HCT116 (cell line): ENCODE data around the gene TMEM271. TPM values are rescaled to one million over a fixed set of nuclear protein-coding genes. Genes with fewer than 3 reads are reported as not detected.

Source experiments
- ATAC-seq: fragments of 200-7000 bp; cut with Tn5 transposase; 2 replicates; pipeline ENCODE4 v1.9.1; 2020; ENCODE audit warnings: mild to moderate bottlenecking, moderate library complexity
- BruUV-seq: library from RNA; stranded (reverse); fragments of 400-500 nt; replicated peaks from 2 replicates; lab custom pipeline; 2021; lab: Mats Ljungman, UMichigan
- CTCF ChIA-PET: fragments of 300-600 bp; sonication (Branson Sonifier 250); formaldehyde crosslinking; loops from one replicate; lab custom pipeline; 2021; ENCODE audit warnings: antibody characterized with exemption; lab: Charles Lee
- POLR2A ChIA-PET: fragments of 300-600, 350-600 bp; sonication (Branson Sonifier 250); formaldehyde crosslinking; loops from one replicate; lab custom pipeline; 2021; ENCODE audit warnings: antibody characterized with exemption; lab: Charles Lee
- RAD21 ChIA-PET, 2 experiments: fragments of 300-600 bp; sonication (Branson Sonifier 250); formaldehyde crosslinking; loops; one replicate each; lab custom pipeline; 2023; ENCODE audit warnings: low total read pairs in 2 of 2; ENCODE audit not compliant: uncharacterized antibody in 2 of 2, unreplicated experiment in 2 of 2, low non-redundant PET in 1 of 2; lab: Charles Lee
- DNase-seq: peaks from one replicate; pipeline ENCODE4 v3.0.0-alpha.2; 2010; ENCODE audit warnings: low read depth, low spot score
- H2AFZ ChIP-seq: fragments of 200-600 bp; shearing (Covaris generic), sonication (generic); 2 replicates; pipeline ENCODE4 v1.6.1; 2017; ENCODE audit warnings: low read depth, mixed run types, mixed read lengths, antibody characterized with exemption, low read length; ENCODE audit not compliant: poor library complexity, severe bottlenecking
- H3K27ac ChIP-seq: 2 replicates; pipeline ENCODE4 v1.5.1; 2012; ENCODE audit warnings: low read depth, low read length
- H3K27me3 ChIP-seq: fragments of 200-600 bp; sonication (generic); 2 replicates; pipeline ENCODE4 v1.6.1; 2016; ENCODE audit warnings: mixed run types, low read length, mixed read lengths; ENCODE audit not compliant: insufficient read depth
- H3K36me3 ChIP-seq, 2 experiments: fragments of 200-500 bp in 1 of 2; fragments of 200-600 bp in 1 of 2; sonication (Bioruptor generic) in 1 of 2; sonication (generic) in 1 of 2; 2 replicates each; pipeline versions ENCODE4 v1.5.1 to v1.6.1; 2014 to 2016; ENCODE audit warnings: low read length in 2 of 2, inconsistent platforms in 1 of 2, mixed read lengths in 1 of 2, mixed run types in 1 of 2; ENCODE audit not compliant: insufficient read depth in 2 of 2, control insufficient read depth in 1 of 2
- H3K4me1 ChIP-seq, 2 experiments: fragments of 200-600 bp in 1 of 2; sonication (generic) in 1 of 2; 2 replicates each; pipeline versions ENCODE4 v1.5.1 to v1.6.1; 2012 to 2017; ENCODE audit warnings: low read length in 2 of 2, inconsistent platforms in 1 of 2, mild to moderate bottlenecking in 1 of 2, mixed read lengths in 1 of 2, mixed run types in 1 of 2, moderate library complexity in 1 of 2; ENCODE audit not compliant: insufficient read depth in 2 of 2, control insufficient read depth in 1 of 2
- H3K4me2 ChIP-seq: fragments of 200-600 bp; sonication (generic); 2 replicates; pipeline ENCODE4 v1.6.1; 2017; ENCODE audit warnings: mixed run types, low read length, mixed read lengths
- H3K4me3 ChIP-seq, 2 experiments: fragments of 200-600 bp in 1 of 2; sonication (generic) in 1 of 2; replicated peaks in 1 of 2; 2 replicates each; pipeline ENCODE4 v1.5.1; 2011 to 2016; ENCODE audit warnings: low read length in 2 of 2, control low read depth in 1 of 2, low read depth in 1 of 2, mild to moderate bottlenecking in 1 of 2, mixed read lengths in 1 of 2, mixed run types in 1 of 2
- H3K79me2 ChIP-seq: fragments of 200-600 bp; sonication (generic); 2 replicates; pipeline ENCODE4 v1.6.1; 2017; ENCODE audit warnings: mild to moderate bottlenecking, mixed run types, low read length, moderate library complexity, mixed read lengths; ENCODE audit not compliant: insufficient read depth
- H3K9ac ChIP-seq: fragments of 200-600 bp; sonication (generic); 2 replicates; pipeline ENCODE4 v1.6.1; 2016; ENCODE audit warnings: low read length, mixed read lengths
- H3K9me2 ChIP-seq: fragments of 200-600 bp; sonication (generic), shearing (Covaris generic); 2 replicates; pipeline ENCODE4 v1.6.1; 2017; ENCODE audit warnings: mixed run types, mild to moderate bottlenecking, moderate library complexity; ENCODE audit not compliant: insufficient read depth
- H3K9me3 ChIP-seq, 2 experiments: fragments of 200-500 bp in 1 of 2; fragments of 200-600 bp in 1 of 2; sonication (Bioruptor generic) in 1 of 2; sonication (generic) in 1 of 2; 2 replicates each; pipeline ENCODE4 v1.6.1; 2014 to 2017; ENCODE audit warnings: low read length in 2 of 2, mixed read lengths in 2 of 2, inconsistent platforms in 1 of 2, low read depth in 1 of 2, mild to moderate bottlenecking in 1 of 2, mixed run types in 1 of 2, moderate library complexity in 1 of 2; ENCODE audit not compliant: control insufficient read depth in 1 of 2, insufficient read depth in 1 of 2
- H4K20me1 ChIP-seq: fragments of 200-600 bp; sonication (generic), shearing (Covaris generic); 2 replicates; pipeline ENCODE4 v1.6.1; 2017; ENCODE audit warnings: mixed run types, mild to moderate bottlenecking, moderate library complexity; ENCODE audit not compliant: insufficient read depth
- ATF3 ChIP-seq: IDR thresholded peaks from 2 replicates; pipeline ENCODE4 v1.6.1; 2012
- CBX3 ChIP-seq: IDR thresholded peaks from 2 replicates; pipeline ENCODE4 v1.6.1; 2012; ENCODE audit warnings: low read depth
- CEBPB ChIP-seq: IDR thresholded peaks from 2 replicates; pipeline ENCODE4 v1.6.1; 2012; ENCODE audit warnings: low read depth
- ELF1 ChIP-seq: IDR thresholded peaks from 2 replicates; pipeline ENCODE4 v1.6.1; 2012; ENCODE audit warnings: low read depth, borderline replicate concordance
- EZH2 ChIP-seq: fragments of 200-600 bp; sonication (generic); IDR thresholded peaks from 2 replicates; pipeline ENCODE4 v1.6.1; 2017; ENCODE audit warnings: antibody characterized with exemption, mixed run types
- FOSL1 ChIP-seq: IDR thresholded peaks from 2 replicates; pipeline ENCODE4 v1.6.1; 2012; ENCODE audit warnings: low read depth
- JUND ChIP-seq: IDR thresholded peaks from 2 replicates; pipeline ENCODE4 v1.6.1; 2012
- MAX ChIP-seq: IDR thresholded peaks from 2 replicates; pipeline ENCODE4 v1.6.1; 2012
- POLR2A ChIP-seq: IDR thresholded peaks from 2 replicates; pipeline ENCODE4 v1.7.0; 2011; ENCODE audit warnings: borderline replicate concordance; ENCODE audit not compliant: insufficient read depth, insufficient read length; ENCODE audit errors: extremely low read depth
- POLR2AphosphoS5 ChIP-seq: IDR thresholded peaks from 2 replicates; pipeline ENCODE4 v1.6.1; 2011; ENCODE audit warnings: mild to moderate bottlenecking, low read depth, low read length, moderate library complexity
- REST ChIP-seq: IDR thresholded peaks from 2 replicates; pipeline ENCODE4 v1.6.1; 2012; ENCODE audit warnings: low read depth
- SIN3A ChIP-seq: IDR thresholded peaks from 2 replicates; pipeline ENCODE4 v1.6.1; 2012; ENCODE audit warnings: low read depth
- SP1 ChIP-seq: IDR thresholded peaks from 2 replicates; pipeline ENCODE4 v1.6.1; 2012; ENCODE audit warnings: low read depth
- SRF ChIP-seq: IDR thresholded peaks from 2 replicates; pipeline ENCODE4 v1.6.1; 2012; ENCODE audit warnings: low read depth
- TCF7L2 ChIP-seq: IDR thresholded peaks from 2 replicates; pipeline ENCODE4 v1.7.0; 2011; ENCODE audit warnings: borderline replicate concordance, inconsistent platforms; ENCODE audit not compliant: insufficient read depth, insufficient read length; ENCODE audit errors: extremely low read depth
- YY1 ChIP-seq: IDR thresholded peaks from 2 replicates; pipeline ENCODE4 v1.6.1; 2011; ENCODE audit warnings: low read length, low read depth, moderate library complexity, mild to moderate bottlenecking; ENCODE audit not compliant: insufficient replicate concordance; ENCODE audit errors: extremely low read depth
- ZFX ChIP-seq: fragments of 450-650 bp; IDR thresholded peaks from 2 replicates; pipeline ENCODE4 v1.6.1; 2017
- ZNF274 ChIP-seq: fragments of 200-500 bp; sonication (Bioruptor generic); IDR thresholded peaks from 2 replicates; pipeline ENCODE4 v1.6.1; 2014; ENCODE audit warnings: mild to moderate bottlenecking, low read depth, low read length, inconsistent platforms
- intact Hi-C: fragments of 100-400 bp; cut with micrococcal nuclease; formaldehyde crosslinking; loops from 2 replicates; pipeline ENCODE4 v1.10.0; 2022
- total RNA-seq: library from RNA; stranded (reverse); gene quantifications from one replicate; pipeline ENCODE4 v1.2.1, GENCODE V29; 2021; ENCODE audit not compliant: unreplicated experiment
- TF ChIP-seq, protein P1 (sequence below): IDR thresholded peaks from 2 replicates; pipeline ENCODE4 v1.6.1; 2011; ENCODE audit warnings: mild to moderate bottlenecking, low read length, moderate library complexity; ENCODE audit not compliant: insufficient replicate concordance; ENCODE audit errors: extremely low read depth

TMEM271 gene
- total RNA-seq, 1 experiment from 2014 or later, result not detected

DNA sequence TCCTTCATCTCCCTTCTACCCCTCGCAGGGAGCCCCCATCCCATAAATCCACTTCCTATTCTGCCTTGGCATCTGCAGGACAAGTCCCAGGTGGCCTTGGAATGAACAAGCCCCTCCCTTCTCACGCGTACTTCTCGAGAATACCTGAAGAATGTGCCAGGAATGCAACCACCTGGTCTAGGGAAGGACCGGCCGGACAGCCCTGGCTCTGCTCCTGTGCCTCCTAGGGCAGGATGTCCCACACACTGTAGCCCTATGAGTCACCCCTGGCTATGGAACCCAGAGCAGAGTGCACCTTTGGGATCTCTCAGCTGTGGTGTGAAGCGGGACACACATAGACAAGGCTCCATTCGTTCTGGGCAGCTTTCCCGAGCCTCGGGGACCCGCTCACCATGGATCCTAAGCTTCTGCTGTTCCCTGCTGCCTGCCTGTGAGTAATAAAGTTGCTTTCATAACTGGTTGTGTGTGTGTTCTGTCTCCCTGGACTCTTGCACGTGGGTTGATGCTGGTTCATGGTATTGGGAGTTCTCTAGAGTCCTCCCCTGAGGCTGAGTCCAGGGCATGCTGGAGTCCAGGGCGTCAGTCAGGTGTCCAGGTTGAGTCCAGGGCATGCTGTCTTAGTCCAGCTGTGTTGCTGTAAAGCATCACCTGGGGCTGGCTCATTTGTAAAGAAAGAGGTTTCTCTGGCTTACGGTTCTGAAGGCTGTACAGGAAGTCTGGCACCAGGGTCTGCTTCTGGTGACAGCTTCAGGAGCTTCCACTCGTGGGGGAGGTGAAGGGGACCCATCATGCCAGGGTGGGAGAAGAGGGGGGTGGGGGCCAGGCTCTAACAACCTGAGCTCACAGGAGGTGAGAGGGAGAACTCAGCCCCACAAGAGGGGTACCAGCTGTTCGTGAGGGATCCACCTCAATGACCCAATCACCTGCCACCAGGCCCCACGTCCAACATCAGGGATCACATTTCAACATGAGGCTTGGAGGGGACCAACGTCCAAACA lies 41.8 kb upstream of the TMEM271 start:
- no peak overlapping the region for H3K4me3 ChIP-seq
- no TSS peak for BruUV-seq
- intact Hi-C loops, result no loop called here
- POLR2A ChIA-PET, result no interaction called here
- H4K20me1 ChIP-seq, result no peaks in the 10 kb centered on the region
- peak overlapping the region; percentile 36; the same call in 1 of the 2 replicates for H3K4me2 ChIP-seq
- H3K9me2 ChIP-seq, result no peaks in the 10 kb centered on the region
- H3K9ac ChIP-seq, result no peak overlapping the region
- no peaks in the 10 kb centered on the region for H3K27me3 ChIP-seq
- ATAC-seq (peak; percentile 75), DNase-seq (no peak)
- RAD21 ChIA-PET, result no interaction called here
- no peak overlapping the region for H3K27ac ChIP-seq
- no peaks in the 10 kb centered on the region for H3K79me2 ChIP-seq
- H3K4me1 ChIP-seq, result peaks cover 0 to 9% of the 10 kb centered on the region in 2 experiments; a peak in 2 of 4 replicates
- H3K9me3 ChIP-seq, result no peaks in the 10 kb centered on the region
- CTCF ChIA-PET, result interaction anchor here (1.5 kb wide), 1 partner anchor 15 kb away, joined by 3 read pairs; no protein-coding TSS in a partner anchor
- no peaks in the 10 kb centered on the region for H3K36me3 ChIP-seq
- peak overlapping the region; percentile 54 for H2AFZ ChIP-seq
- TF ChIP-seq SP1, result no peak
- TF ChIP-seq SIN3A, result no peak
- no peak for TF ChIP-seq ZFX
- no peak for TF ChIP-seq POLR2A
- no peak for TF ChIP-seq CEBPB
- TF ChIP-seq, protein P1, sequence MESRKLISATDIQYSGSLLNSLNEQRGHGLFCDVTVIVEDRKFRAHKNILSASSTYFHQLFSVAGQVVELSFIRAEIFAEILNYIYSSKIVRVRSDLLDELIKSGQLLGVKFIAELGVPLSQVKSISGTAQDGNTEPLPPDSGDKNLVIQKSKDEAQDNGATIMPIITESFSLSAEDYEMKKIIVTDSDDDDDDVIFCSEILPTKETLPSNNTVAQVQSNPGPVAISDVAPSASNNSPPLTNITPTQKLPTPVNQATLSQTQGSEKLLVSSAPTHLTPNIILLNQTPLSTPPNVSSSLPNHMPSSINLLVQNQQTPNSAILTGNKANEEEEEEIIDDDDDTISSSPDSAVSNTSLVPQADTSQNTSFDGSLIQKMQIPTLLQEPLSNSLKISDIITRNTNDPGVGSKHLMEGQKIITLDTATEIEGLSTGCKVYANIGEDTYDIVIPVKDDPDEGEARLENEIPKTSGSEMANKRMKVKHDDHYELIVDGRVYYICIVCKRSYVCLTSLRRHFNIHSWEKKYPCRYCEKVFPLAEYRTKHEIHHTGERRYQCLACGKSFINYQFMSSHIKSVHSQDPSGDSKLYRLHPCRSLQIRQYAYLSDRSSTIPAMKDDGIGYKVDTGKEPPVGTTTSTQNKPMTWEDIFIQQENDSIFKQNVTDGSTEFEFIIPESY, result no peak
- TF ChIP-seq EZH2, result no peak
- no peak for TF ChIP-seq FOSL1
- no peak for TF ChIP-seq ATF3
- no peak for TF ChIP-seq TCF7L2
- TF ChIP-seq REST, result no peak
- no peak for TF ChIP-seq POLR2AphosphoS5
- TF ChIP-seq SRF, result no peak
- no peak for TF ChIP-seq ZNF274
- TF ChIP-seq ELF1, result no peak
- no peak; the same call in 1 of the 2 replicates for TF ChIP-seq JUND
- TF ChIP-seq CBX3, result no peak
- no peak for TF ChIP-seq YY1
- no peak for TF ChIP-seq MAX
